Lower leg skin (tissue), 4 donors: ENCODE measurements around the gene SRGN. TPM values are rescaled to one million over a fixed set of nuclear protein-coding genes. Genes with fewer than 3 reads are reported as not detected.

ENCODE experiments used
- DNase-seq, 2 donors: peaks; one replicate each; pipeline ENCODE4 v3.0.0-alpha.2; 2019; ENCODE audit warnings: low spot score in 2 of 2
- H3K4me3 ChIP-seq: fragments of 200-600 bp; sonication (generic); 2 replicates; pipeline ENCODE4 v1.5.1; 2017; ENCODE audit warnings: mild to moderate bottlenecking, low read depth; ENCODE audit not compliant: poor library complexity, severe bottlenecking
- CTCF ChIP-seq, 3 donors: fragments of 450-650 bp; IDR thresholded peaks; one replicate each; pipeline ENCODE4 v1.5.1; 2016; ENCODE audit warnings: antibody characterized with exemption in 3 of 3, mild to moderate bottlenecking in 3 of 3, moderate library complexity in 2 of 3
- POLR2A ChIP-seq, 2 donors: fragments of 450-650 bp; IDR thresholded peaks; one replicate each; pipeline ENCODE4 v1.6.1; 2016 to 2017; ENCODE audit warnings: antibody characterized with exemption in 2 of 2, mild to moderate bottlenecking in 1 of 2, moderate library complexity in 1 of 2
- WGBS, 2 donors: methylation state at CpG; one replicate each; pipeline ENCODE4 v1.1.5; 2018; 5-methylcytosine and 5-hydroxymethylcytosine counted together
- intact Hi-C: fragments of 100-400 bp; cut with DNase I; formaldehyde crosslinking; loops from one replicate; pipeline ENCODE4 v1.15.0; 2023; ENCODE audit warnings: low total_unique reads
- total RNA-seq, 4 donors: library from RNA; depleted of rRNA; stranded (reverse); fragments of >200 nt; gene quantifications; one replicate each; pipeline ENCODE4 v1.1.0, GENCODE V29; 2016

The SRGN gene
- total RNA-seq, 4 donors from 2014 or later: 20.6 to 39.6 (median 24.1) TPM

GRCh38 chr10:69070951-69071350, 17.0 kb upstream of the SRGN start:
- no peak overlapping the region for H3K4me3 ChIP-seq
- intact Hi-C loops: no loop called here
- WGBS, 2 donors: 88 to 93% methylated on average over 4 of the region's 4 CpGs
- TF ChIP-seq CTCF (IDR thresholded peaks at IDR 0.05) (no peak), POLR2A (IDR thresholded peaks at IDR 0.05) (no peak)
- DNase-seq: no peak

- intact Hi-C loops: no loop called here
- H3K4me3 ChIP-seq: no peak overlapping the region
- WGBS, 2 donors: 83 to 84% methylated on average over 6 of the region's 6 CpGs
- no peak for DNase-seq
- TF ChIP-seq POLR2A (IDR thresholded peaks at IDR 0.05) (no peak), CTCF (IDR thresholded peaks at IDR 0.05) (no peak)
Observed at GRCh38 chr10:69071610-69072009, 16.3 kb upstream of the SRGN start.

GRCh38 chr10:69073026-69073425, 14.9 kb upstream of the SRGN start:
- TF ChIP-seq CTCF (IDR thresholded peaks at IDR 0.05): no peak
- TF ChIP-seq POLR2A (IDR thresholded peaks at IDR 0.05): no peak
- intact Hi-C loops: no loop called here

GRCh38 chr10:69073736-69074364, 14.1 kb upstream of the SRGN start:
- no peak for TF ChIP-seq CTCF (IDR thresholded peaks at IDR 0.05)
- no peak overlapping the region for H3K4me3 ChIP-seq
- WGBS, 2 donors: 63 to 65% methylated on average over 8 of the region's 8 CpGs
- no peak for DNase-seq
- intact Hi-C loops: no loop called here

More at GRCh38 chr10:69073026-69073425, 14.9 kb upstream of the SRGN start:
- no peak overlapping the region for H3K4me3 ChIP-seq
- WGBS, 2 donors: 54 to 64% methylated on average over 6 of the region's 6 CpGs
- DNase-seq: no peak

GRCh38 chr10:69074532-69074931, 13.4 kb upstream of the SRGN start:
- 88 to 92% methylated on average over 4 of the region's 4 CpGs for WGBS, 2 donors
- H3K4me3 ChIP-seq: no peak overlapping the region
- intact Hi-C loops: no loop called here
- DNase-seq: no peak
- no peak for TF ChIP-seq POLR2A (IDR thresholded peaks at IDR 0.05)

- no peak for DNase-seq
- H3K4me3 ChIP-seq: no peak overlapping the region
- TF ChIP-seq CTCF (IDR thresholded peaks at IDR 0.05) (no peak), POLR2A (IDR thresholded peaks at IDR 0.05) (no peak)
- 68% methylated on average over 4 of the region's 4 CpGs for WGBS, 2 donors
- intact Hi-C loops: no loop called here
Observed at GRCh38 chr10:69075431-69075830, 12.5 kb upstream of the SRGN start.
